ENCODE measurements around the gene BCAS3.

- no peak for TF ChIP-seq GATA2 (IDR thresholded peaks at IDR 0.05; ENCODE audit: low read depth, low read length)
- TF ChIP-seq GATA3 (IDR thresholded peaks at IDR 0.05; ENCODE audit: low read depth, low read length) = no peak
Observed at GRCh38 chr17:61322325-61323002, 644.8 kb downstream of the BCAS3 start.

Measured in SH-SY5Y (cell line).